ENCODE measurements around the gene TMEM191C.

DNA sequence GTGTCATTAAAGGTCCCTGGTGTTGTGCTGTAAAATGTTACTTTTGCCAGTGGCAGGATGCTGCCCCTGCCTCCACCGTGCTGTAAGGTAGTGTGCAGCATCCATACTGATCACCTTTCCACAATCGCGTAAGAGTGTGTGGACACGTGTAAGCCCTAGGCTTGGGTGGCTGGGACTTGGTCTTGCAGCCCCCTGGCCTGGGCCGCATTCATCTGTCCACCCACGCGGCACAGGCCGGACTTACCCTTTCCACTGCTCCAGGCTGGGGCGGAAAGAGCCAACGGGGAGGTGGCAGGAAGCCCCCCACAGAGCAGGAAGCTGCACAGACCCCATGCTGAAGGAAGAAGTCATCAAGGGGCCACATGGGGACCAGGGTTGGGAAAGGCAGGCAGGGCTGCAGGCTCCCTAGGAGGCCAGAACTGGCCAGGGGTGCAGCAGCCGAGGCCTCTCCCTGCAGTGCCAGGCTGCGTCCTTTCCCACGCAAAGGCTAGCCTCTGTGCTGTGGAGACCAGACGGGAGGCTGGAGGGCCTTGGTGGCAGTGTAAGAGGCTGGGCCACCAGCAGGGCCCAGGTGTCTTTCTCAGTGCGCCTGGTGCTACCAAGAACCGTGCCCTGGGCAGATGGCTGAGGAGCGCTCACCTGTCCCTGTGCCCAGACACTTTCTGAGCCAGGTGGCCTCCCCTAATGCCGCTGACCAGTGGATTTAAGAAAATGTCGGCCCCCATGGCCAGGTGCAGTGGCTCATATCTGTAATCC lies 11.7 kb upstream of the TMEM191C start:
- TF ChIP-seq POLR2A (IDR thresholded peaks at IDR 0.05), result no peak
- TF ChIP-seq, protein P1, sequence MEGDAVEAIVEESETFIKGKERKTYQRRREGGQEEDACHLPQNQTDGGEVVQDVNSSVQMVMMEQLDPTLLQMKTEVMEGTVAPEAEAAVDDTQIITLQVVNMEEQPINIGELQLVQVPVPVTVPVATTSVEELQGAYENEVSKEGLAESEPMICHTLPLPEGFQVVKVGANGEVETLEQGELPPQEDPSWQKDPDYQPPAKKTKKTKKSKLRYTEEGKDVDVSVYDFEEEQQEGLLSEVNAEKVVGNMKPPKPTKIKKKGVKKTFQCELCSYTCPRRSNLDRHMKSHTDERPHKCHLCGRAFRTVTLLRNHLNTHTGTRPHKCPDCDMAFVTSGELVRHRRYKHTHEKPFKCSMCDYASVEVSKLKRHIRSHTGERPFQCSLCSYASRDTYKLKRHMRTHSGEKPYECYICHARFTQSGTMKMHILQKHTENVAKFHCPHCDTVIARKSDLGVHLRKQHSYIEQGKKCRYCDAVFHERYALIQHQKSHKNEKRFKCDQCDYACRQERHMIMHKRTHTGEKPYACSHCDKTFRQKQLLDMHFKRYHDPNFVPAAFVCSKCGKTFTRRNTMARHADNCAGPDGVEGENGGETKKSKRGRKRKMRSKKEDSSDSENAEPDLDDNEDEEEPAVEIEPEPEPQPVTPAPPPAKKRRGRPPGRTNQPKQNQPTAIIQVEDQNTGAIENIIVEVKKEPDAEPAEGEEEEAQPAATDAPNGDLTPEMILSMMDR (IDR thresholded peaks at IDR 0.05), result no peak

Measured in sigmoid colon (tissue), 3 donors.